Measurements from ENCODE around the gene TPM4. TPM values are rescaled to one million over a fixed set of nuclear protein-coding genes. Genes with fewer than 3 reads are reported as not detected.
A peak's percentile ranks its signal among the peaks of the same experiment; 100 is the strongest.

Gene TPM4
- total RNA-seq, 2 donors from 2014 or later = 162 to 171 TPM

DNA sequence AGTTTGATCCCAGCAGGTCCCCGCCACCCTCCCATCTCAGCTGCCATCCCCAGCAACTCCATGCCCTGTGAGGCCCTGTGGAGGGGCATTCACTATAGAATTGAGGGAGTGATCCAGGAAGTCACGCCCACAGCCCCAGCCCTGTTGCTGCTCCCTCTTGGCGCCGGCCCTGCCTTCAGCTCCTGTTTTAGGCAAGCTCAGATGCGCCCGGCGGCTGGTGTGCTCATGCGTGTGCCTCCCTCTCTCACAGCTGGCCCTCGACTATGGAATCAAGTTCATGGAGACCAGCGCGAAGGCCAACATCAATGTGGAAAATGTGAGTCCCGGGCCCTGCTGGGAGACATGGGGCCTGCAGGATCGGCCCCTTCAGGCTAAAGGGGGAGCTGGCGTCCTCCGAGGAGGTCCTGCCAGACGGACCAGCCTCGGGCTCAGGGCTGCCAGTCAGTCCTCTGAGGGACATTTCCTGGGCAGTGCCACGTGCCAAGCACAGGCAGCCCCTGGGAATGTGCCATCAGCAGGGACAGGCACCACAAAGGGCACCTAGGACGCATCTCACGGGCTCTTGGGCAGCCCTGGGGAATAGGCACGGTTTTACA lies 51.6 kb downstream of the TPM4 start:
- Histone ChIP-seq H3K4me1 (no peaks in the 10 kb centered on the region), H3K9me3 (no peaks in the 10 kb centered on the region), H3K36me3 (replicated peaks in 1 of 2; ENCODE audit: insufficient read depth in 1 of 2, low read depth in 2 of 2) (peaks cover 0 to 42% of the 10 kb centered on the region in 2 donors), H3K27me3 (no peaks in the 10 kb centered on the region), H3K4me3 (no peak overlapping the region), H3K27ac (no peak overlapping the region)
- ATAC-seq (no peak), DNase-seq (no peak)
- no peak for TF ChIP-seq POLR2A (IDR thresholded peaks at IDR 0.05)
- TF ChIP-seq, protein P1, sequence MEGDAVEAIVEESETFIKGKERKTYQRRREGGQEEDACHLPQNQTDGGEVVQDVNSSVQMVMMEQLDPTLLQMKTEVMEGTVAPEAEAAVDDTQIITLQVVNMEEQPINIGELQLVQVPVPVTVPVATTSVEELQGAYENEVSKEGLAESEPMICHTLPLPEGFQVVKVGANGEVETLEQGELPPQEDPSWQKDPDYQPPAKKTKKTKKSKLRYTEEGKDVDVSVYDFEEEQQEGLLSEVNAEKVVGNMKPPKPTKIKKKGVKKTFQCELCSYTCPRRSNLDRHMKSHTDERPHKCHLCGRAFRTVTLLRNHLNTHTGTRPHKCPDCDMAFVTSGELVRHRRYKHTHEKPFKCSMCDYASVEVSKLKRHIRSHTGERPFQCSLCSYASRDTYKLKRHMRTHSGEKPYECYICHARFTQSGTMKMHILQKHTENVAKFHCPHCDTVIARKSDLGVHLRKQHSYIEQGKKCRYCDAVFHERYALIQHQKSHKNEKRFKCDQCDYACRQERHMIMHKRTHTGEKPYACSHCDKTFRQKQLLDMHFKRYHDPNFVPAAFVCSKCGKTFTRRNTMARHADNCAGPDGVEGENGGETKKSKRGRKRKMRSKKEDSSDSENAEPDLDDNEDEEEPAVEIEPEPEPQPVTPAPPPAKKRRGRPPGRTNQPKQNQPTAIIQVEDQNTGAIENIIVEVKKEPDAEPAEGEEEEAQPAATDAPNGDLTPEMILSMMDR (IDR thresholded peaks at IDR 0.05) = no peak
- intact Hi-C loops (cut with DNase I) = no loop called here
- 91 to 100% methylated on average over 5 to 17 of the region's 21 CpGs for WGBS, 2 donors

DNA sequence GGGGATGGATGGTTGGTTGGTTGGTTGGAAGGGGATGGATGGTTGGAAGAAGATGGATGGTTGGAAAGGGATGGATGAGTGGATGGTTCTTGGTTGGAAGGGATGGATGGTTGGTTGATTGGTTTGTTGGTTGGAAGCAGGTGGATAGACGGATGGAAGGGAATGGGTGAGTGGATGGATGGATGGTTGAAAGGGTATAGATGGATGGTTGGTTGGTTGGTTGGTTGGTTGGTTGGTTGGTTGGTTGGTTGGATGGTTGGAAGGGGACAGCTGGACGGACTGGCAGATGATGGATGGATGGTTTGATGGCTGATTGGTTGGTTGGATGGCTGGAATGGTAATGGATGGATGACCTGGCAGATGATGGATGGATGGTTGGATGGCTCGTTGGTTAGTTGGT lies 55.4 kb downstream of the TPM4 start:
- H3K27me3 ChIP-seq = no peaks in the 10 kb centered on the region
- peaks cover 8% of the 10 kb centered on the region for H3K4me1 ChIP-seq
- WGBS, 2 donors = 99 to 100% methylated on average over 3 of the region's 3 CpGs
- no peak overlapping the region for H3K4me3 ChIP-seq
- H3K9me3 ChIP-seq = no peaks in the 10 kb centered on the region
- intact Hi-C loops (cut with DNase I) = no loop called here
- no peak for TF ChIP-seq POLR2A (IDR thresholded peaks at IDR 0.05)
- TF ChIP-seq, protein P1 (IDR thresholded peaks at IDR 0.05) = peak in 1 of 7 experiments; percentile 4
- DNase-seq (no peak), ATAC-seq (no peak)
- no peak overlapping the region for H3K27ac ChIP-seq
- peaks cover 0 to 38% of the 10 kb centered on the region in 2 donors for H3K36me3 ChIP-seq (replicated peaks in 1 of 2; ENCODE audit: insufficient read depth in 1 of 2, low read depth in 2 of 2)

DNA sequence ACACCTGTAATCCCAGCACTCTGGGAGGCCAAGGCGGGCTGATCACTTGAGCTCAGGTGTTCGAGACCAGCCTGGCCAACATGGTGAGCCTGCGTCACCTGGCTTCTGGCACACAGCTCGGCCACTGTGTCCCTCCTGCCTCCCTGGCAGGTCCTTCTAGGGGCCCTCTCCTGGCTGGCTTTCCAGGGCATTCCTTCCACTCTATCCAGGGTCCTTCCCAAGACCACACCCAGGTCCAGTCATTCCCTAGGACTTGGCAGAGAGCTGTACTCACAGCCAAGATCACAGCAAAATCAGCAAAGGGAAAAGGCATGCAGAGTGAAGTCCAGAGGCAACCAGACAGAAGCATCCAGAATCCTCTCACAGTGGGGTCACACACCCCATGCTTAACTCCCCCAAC lies 57.5 kb downstream of the TPM4 start:
- intact Hi-C loops (cut with DNase I) = no loop called here
- no peaks in the 10 kb centered on the region for H3K27me3 ChIP-seq
- peaks cover 12% of the 10 kb centered on the region for H3K4me1 ChIP-seq
- WGBS, 2 donors = 89 to 100% methylated on average over 1 to 4 of the region's 4 CpGs
- H3K36me3 ChIP-seq (replicated peaks in 1 of 2; ENCODE audit: insufficient read depth in 1 of 2, low read depth in 2 of 2) = peaks cover 0 to 22% of the 10 kb centered on the region in 2 donors
- no peak for ATAC-seq
- DNase-seq = no peak
- TF ChIP-seq, protein P1 (IDR thresholded peaks at IDR 0.05) = no peak
- no peak for TF ChIP-seq POLR2A (IDR thresholded peaks at IDR 0.05)
- H3K4me3 ChIP-seq = no peak overlapping the region
- no peaks in the 10 kb centered on the region for H3K9me3 ChIP-seq
- no peak overlapping the region for H3K27ac ChIP-seq

DNA sequence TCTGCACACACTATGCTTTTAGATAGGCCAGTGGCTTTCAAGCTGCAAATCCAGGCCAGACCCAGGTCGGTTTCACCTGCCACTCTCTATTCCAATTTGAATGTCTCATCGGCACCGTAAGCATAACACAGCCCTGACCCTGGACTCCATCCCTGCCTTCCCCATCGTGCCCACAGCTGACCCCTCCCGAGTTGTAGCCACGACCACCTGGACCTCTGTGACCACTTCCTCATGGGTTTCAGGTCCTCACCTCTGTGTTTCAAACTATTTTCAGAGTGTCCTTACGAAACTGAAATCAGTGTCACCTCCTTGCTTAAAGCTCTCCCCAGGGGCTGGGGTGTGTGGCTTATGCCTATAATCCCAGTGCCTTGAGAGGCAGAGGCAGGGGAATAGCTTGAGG lies 58.2 kb downstream of the TPM4 start:
- TF ChIP-seq, protein P1 (IDR thresholded peaks at IDR 0.05) = no peak
- no peak for TF ChIP-seq POLR2A (IDR thresholded peaks at IDR 0.05)
- WGBS, 2 donors = 77 to 95% methylated on average over 7 of the region's 7 CpGs
- no peaks in the 10 kb centered on the region for H3K9me3 ChIP-seq
- DNase-seq = no peak
- no peak overlapping the region for H3K4me3 ChIP-seq
- ATAC-seq = no peak
- intact Hi-C loops (cut with DNase I) = no loop called here
- H3K27me3 ChIP-seq = no peaks in the 10 kb centered on the region
- H3K27ac ChIP-seq = no peak overlapping the region
- H3K4me1 ChIP-seq = peaks cover 12% of the 10 kb centered on the region
- H3K36me3 ChIP-seq (replicated peaks in 1 of 2; ENCODE audit: insufficient read depth in 1 of 2, low read depth in 2 of 2) = peaks cover 0 to 16% of the 10 kb centered on the region in 2 donors

Measured in body of pancreas (tissue), 4 donors.